ENCODE measurements around the gene CTLA4.

GRCh38 chr2:203867561-203868200 lies at the start of gene CTLA4:
- TF ChIP-seq CTCF (IDR thresholded peaks at IDR 0.05) (no peak), POLR2A (IDR thresholded peaks at IDR 0.05) (no peak)

Data from suprapubic skin (tissue), 3 donors.